ENCODE results near the gene C1QTNF6.

C1QTNF6 gene

DNA sequence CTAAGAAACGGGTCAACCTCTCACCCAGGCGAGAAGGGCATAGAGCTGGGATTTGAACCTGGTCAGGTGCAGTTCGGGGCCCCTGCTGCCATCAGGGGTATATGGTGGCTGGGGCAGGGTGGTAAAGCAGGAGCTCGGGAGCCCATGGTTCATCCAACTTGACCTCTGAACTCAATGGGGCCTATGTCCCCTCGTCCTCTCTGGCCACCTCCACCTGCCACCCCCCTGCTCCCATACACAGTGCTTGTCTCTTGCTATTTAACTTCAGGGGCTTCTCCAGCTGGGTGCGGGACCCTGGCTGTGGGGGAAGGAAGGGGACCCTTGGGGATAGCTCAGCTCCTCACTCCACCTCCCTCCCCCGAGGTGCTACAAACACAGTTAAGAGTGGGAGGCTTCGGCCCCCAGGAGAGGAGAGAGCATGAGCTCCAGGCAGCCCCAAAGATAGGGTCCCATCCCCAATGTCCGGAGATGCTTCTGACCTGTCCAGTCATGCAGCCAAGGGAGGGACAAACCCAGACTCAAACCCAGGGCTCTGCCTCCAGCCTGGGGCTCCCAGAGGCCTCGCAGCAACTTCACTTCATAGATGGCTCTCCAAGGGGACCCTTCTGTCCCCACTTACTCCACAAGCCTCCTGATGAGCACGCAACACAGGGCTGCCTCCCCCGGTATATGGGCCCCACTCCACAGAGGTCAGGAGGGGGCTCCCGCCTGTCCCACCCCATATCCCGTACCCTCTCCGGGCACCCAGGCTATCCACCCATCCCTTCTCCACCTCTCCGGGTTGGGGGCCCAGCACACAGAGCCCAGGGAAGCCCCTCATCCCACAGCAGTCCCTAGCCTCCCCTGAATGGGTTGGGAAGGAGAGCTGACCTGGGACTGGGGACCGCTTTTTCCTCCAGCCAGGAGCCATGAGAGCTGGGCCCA, 39.0 kb downstream of the C1QTNF6 start:
- Histone ChIP-seq H3K27me3 (ENCODE audit: insufficient read depth, insufficient read length) (no peaks in the 10 kb centered on the region), H3K9me3 (ENCODE audit: insufficient read depth, low read length) (no peaks in the 10 kb centered on the region), H3K36me3 (ENCODE audit: insufficient read depth, insufficient read length, low read length) (no peaks in the 10 kb centered on the region), H3K4me3 (ENCODE audit: insufficient read length, low read depth) (no peak overlapping the region), H3K9ac (ENCODE audit: insufficient read length, low read depth) (no peak overlapping the region), H3K4me1 (ENCODE audit: insufficient read depth, insufficient read length) (peaks cover 14% of the 10 kb centered on the region)
- DNase-seq (ENCODE audit: low read depth, low spot score): no peak
- TF ChIP-seq ZNF274 (IDR thresholded peaks at IDR 0.05; ENCODE audit: low read depth, low read length) (no peak), SUZ12 (IDR thresholded peaks at IDR 0.05; ENCODE audit: extremely low read depth, insufficient read depth, insufficient read length) (no peak), YY1 (IDR thresholded peaks at IDR 0.05; ENCODE audit: insufficient read depth, insufficient read length) (no peak)

DNA sequence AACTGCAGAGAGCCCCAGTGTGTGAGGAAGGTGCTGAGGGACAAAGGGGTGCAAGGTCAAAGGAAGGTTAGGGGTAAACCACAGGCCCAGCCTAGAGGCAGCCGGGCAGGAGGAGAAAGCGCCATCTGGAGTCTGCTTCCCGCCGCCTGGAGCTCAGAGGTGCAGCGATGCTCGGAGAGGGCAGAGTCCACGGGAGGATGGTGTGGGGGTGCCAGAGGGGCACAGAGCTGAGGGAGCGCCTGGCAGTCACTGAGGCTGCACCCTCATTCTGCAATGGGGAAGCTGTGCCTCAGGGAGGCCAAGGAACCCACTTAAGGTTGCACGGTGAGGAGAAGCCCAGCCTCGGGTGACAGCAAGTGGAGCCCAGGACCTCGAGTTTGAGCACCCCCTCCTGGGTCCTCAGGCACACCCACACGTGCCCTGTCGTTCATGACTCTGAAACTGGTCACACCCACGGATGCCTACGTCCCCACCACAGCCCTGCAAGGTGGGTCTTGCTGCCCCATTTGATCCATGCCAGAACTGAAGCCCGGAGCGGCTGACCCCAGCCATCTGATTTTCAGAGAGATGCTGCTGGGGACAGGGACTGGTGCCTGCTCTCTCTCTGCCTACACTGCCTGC, 39.9 kb downstream of the C1QTNF6 start:
- peaks cover 14% of the 10 kb centered on the region for H3K4me1 ChIP-seq (ENCODE audit: insufficient read depth, insufficient read length)
- H3K4me3 ChIP-seq (ENCODE audit: insufficient read length, low read depth): no peak overlapping the region
- no peaks in the 10 kb centered on the region for H3K9me3 ChIP-seq (ENCODE audit: insufficient read depth, low read length)
- DNase-seq (ENCODE audit: low read depth, low spot score): no peak
- no peak for TF ChIP-seq YY1 (IDR thresholded peaks at IDR 0.05; ENCODE audit: insufficient read depth, insufficient read length)
- TF ChIP-seq ZNF274 (IDR thresholded peaks at IDR 0.05; ENCODE audit: low read depth, low read length): no peak
- no peak for TF ChIP-seq SUZ12 (IDR thresholded peaks at IDR 0.05; ENCODE audit: extremely low read depth, insufficient read depth, insufficient read length)
- H3K27me3 ChIP-seq (ENCODE audit: insufficient read depth, insufficient read length): no peaks in the 10 kb centered on the region
- H3K9ac ChIP-seq (ENCODE audit: insufficient read length, low read depth): no peak overlapping the region
- H3K36me3 ChIP-seq (ENCODE audit: insufficient read depth, insufficient read length, low read length): no peaks in the 10 kb centered on the region

DNA sequence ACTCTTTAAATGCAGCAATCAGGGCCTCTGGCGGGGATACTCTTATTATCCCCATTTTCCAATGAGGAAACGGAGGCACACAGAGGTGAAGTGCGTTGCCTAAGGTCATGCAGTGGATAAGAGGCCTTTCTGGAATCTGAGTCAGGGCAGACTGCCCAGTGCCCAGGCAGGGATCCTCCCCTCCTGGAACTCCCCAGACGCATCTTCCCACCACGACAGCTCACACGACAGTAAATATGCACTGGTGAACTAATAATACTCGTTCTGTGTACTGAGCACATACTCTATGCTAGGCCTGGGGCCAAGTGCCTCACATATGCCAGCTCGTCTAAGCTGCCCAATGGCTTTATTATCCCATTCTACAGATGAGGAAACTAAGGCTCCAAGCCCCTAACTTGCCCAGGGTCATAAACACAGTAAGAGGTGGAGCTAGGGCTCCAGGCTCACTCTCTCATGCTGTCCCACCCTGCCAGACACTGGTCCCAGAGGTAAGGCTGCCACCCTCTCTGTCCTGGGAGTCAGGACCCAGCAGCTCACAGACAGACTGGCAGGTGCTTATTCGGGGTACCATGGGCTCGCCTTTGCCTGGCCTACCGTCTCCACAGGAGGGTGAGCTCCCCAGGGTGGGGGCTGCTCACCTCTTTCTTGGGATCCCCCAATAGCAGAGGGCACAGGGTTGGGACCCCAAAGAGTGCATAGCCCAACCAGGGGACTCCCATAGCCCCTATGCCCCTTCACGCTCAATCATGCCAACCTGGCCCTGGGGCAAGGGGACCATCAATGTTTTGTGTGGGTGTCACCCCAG, 40.7 kb downstream of the C1QTNF6 start:
- no peaks in the 10 kb centered on the region for H3K9me3 ChIP-seq (ENCODE audit: insufficient read depth, low read length)
- H3K4me3 ChIP-seq (ENCODE audit: insufficient read length, low read depth): no peak overlapping the region
- DNase-seq (ENCODE audit: low read depth, low spot score): no peak
- peaks cover 14% of the 10 kb centered on the region for H3K4me1 ChIP-seq (ENCODE audit: insufficient read depth, insufficient read length)
- no peak overlapping the region for H3K9ac ChIP-seq (ENCODE audit: insufficient read length, low read depth)
- no peaks in the 10 kb centered on the region for H3K36me3 ChIP-seq (ENCODE audit: insufficient read depth, insufficient read length, low read length)
- H3K27me3 ChIP-seq (ENCODE audit: insufficient read depth, insufficient read length): no peaks in the 10 kb centered on the region
- TF ChIP-seq YY1 (IDR thresholded peaks at IDR 0.05; ENCODE audit: insufficient read depth, insufficient read length): no peak
- TF ChIP-seq SUZ12 (IDR thresholded peaks at IDR 0.05; ENCODE audit: extremely low read depth, insufficient read depth, insufficient read length): no peak
- no peak for TF ChIP-seq ZNF274 (IDR thresholded peaks at IDR 0.05; ENCODE audit: low read depth, low read length)

DNA sequence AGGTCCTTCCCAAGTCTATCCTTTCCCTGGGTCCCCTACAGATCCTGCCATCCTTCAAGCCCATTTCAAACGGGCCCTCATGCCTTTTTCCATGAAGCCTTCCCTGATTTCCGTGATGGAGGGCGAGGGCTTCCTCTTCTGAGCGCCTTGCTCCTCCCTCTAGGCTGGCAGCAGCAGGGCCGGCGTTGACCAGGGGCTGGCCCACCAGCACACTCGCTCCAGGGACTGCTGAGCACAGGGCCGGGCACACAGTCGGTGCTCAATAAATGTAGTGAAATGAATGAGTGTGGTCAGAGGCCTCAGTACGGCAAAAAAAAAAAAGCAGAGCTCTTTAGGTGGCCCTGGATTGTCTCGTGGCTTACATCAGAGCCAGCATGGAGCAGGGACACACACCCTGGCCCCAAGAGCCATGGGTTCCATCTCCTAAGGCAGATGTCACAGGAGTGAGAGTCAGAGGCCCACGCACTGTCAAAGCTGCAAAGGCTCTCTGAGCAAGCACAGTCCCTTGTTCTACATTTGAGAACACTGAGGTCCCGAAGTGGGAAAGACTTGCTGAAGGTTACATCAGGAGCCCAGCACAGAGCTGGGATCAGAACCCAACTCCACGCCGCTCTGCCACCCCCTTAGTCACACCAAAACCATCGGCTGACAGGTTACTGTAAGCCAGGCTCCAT, 41.4 kb downstream of the C1QTNF6 start:
- H3K4me3 ChIP-seq (ENCODE audit: insufficient read length, low read depth): no peak overlapping the region
- peaks cover 14% of the 10 kb centered on the region for H3K4me1 ChIP-seq (ENCODE audit: insufficient read depth, insufficient read length)
- TF ChIP-seq YY1 (IDR thresholded peaks at IDR 0.05; ENCODE audit: insufficient read depth, insufficient read length) (no peak), SUZ12 (IDR thresholded peaks at IDR 0.05; ENCODE audit: extremely low read depth, insufficient read depth, insufficient read length) (no peak), ZNF274 (IDR thresholded peaks at IDR 0.05; ENCODE audit: low read depth, low read length) (no peak)

DNA sequence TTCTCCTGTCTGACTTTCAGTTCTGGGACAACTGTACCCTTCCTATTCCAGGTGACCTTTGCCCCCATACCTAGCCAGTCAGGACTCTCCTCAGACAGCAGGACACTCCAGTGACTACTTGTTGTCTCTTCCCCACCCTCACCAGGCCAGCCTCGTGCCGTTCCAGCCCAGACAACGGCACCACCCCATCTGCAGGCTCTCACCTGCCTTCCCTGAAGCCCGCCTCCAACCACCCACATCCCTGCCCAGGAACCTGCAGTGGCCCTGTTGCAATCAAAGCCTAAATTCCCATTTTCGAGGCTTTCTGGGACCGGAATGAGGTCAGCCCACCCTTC, 42.0 kb downstream of the C1QTNF6 start:
- TF ChIP-seq SUZ12 (IDR thresholded peaks at IDR 0.05; ENCODE audit: extremely low read depth, insufficient read depth, insufficient read length): no peak
- TF ChIP-seq ZNF274 (IDR thresholded peaks at IDR 0.05; ENCODE audit: low read depth, low read length): no peak
- TF ChIP-seq YY1 (IDR thresholded peaks at IDR 0.05; ENCODE audit: insufficient read depth, insufficient read length): no peak
- DNase-seq (ENCODE audit: low read depth, low spot score): no peak
- Histone ChIP-seq H3K36me3 (ENCODE audit: insufficient read depth, insufficient read length, low read length) (peaks cover under 1% of the 10 kb centered on the region), H3K27me3 (ENCODE audit: insufficient read depth, insufficient read length) (no peaks in the 10 kb centered on the region), H3K9ac (ENCODE audit: insufficient read length, low read depth) (no peak overlapping the region), H3K4me1 (ENCODE audit: insufficient read depth, insufficient read length) (peaks cover 14% of the 10 kb centered on the region), H3K4me3 (ENCODE audit: insufficient read length, low read depth) (no peak overlapping the region), H3K9me3 (ENCODE audit: insufficient read depth, low read length) (no peaks in the 10 kb centered on the region)

More for the DNA sequence above, 41.4 kb downstream of the C1QTNF6 start:
- Histone ChIP-seq H3K9me3 (ENCODE audit: insufficient read depth, low read length) (no peaks in the 10 kb centered on the region), H3K9ac (ENCODE audit: insufficient read length, low read depth) (no peak overlapping the region), H3K27me3 (ENCODE audit: insufficient read depth, insufficient read length) (no peaks in the 10 kb centered on the region), H3K36me3 (ENCODE audit: insufficient read depth, insufficient read length, low read length) (no peaks in the 10 kb centered on the region)
- DNase-seq (ENCODE audit: low read depth, low spot score): no peak

DNA sequence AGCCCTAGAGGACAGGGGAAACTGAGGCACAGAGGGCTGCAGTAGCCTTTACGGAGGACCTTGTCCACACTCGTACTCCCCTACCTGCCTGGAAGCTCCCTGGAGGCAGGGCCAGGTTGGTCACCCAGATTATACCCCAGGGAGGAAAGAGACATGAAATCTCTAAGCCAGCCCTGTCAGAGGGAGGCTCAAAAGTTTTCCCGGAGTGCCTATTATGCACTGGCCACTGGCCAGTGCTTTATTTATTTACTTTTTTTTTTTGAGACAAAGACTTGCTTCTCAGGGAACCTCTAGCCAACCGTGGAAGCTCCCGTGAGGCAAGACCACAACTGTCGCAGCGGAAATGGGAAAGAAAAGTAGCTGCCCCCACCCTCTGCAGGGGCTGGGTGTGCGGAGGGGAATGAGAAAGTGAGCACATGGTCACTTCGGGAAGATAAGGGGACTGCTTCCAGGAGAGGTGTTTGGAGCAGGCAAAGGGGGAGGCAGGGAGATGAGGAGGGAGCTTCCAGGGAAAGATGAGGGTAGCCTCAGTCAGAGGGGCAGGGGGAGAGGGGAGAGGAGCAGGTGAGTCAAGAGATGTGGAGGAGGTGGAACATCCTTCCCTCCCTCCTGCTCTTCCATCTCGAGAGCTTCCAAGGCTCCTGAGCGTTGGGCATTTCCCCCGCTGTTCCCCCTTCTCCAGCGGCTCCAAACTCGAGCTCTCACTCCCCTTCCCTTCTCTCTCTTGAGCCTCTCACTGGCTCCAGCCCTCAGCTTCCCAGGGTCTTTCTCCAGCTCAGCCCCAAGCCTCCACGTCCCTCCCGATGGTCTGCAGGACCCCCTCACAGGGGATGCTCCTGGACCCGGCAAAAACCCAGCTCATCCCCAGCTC, 42.6 kb downstream of the C1QTNF6 start:
- no peak overlapping the region for H3K9ac ChIP-seq (ENCODE audit: insufficient read length, low read depth)
- no peaks in the 10 kb centered on the region for H3K27me3 ChIP-seq (ENCODE audit: insufficient read depth, insufficient read length)
- no peaks in the 10 kb centered on the region for H3K9me3 ChIP-seq (ENCODE audit: insufficient read depth, low read length)
- no peak for DNase-seq (ENCODE audit: low read depth, low spot score)
- H3K4me1 ChIP-seq (ENCODE audit: insufficient read depth, insufficient read length): peaks cover 14% of the 10 kb centered on the region
- no peak for TF ChIP-seq YY1 (IDR thresholded peaks at IDR 0.05; ENCODE audit: insufficient read depth, insufficient read length)
- no peak for TF ChIP-seq ZNF274 (IDR thresholded peaks at IDR 0.05; ENCODE audit: low read depth, low read length)
- no peak for TF ChIP-seq SUZ12 (IDR thresholded peaks at IDR 0.05; ENCODE audit: extremely low read depth, insufficient read depth, insufficient read length)
- peaks cover 2% of the 10 kb centered on the region for H3K36me3 ChIP-seq (ENCODE audit: insufficient read depth, insufficient read length, low read length)
- no peak overlapping the region for H3K4me3 ChIP-seq (ENCODE audit: insufficient read length, low read depth)
